Neural progenitor cell (in vitro differentiated cells): ENCODE measurements around the gene SRSF8. TPM values are rescaled to one million over a fixed set of nuclear protein-coding genes. Genes with fewer than 3 reads are reported as not detected.

Experiments used
- DNase-seq: peaks from one replicate; pipeline ENCODE4 v3.0.0-alpha.2; 2016; ENCODE audit warnings: low spot score
- H2AFZ ChIP-seq: fragments of 200-600 bp; sonication (generic); replicated peaks from 2 replicates; pipeline ENCODE4 v1.6.1; 2016; ENCODE audit warnings: antibody characterized with exemption
- H3F3A ChIP-seq: fragments of 200-600 bp; sonication (generic); 2 replicates; pipeline ENCODE4 v1.6.1; 2016; ENCODE audit warnings: antibody characterized with exemption, low read depth
- H3K27ac ChIP-seq: fragments of 200-600 bp; sonication (generic); 2 replicates; pipeline ENCODE4 v1.5.1; 2016; ENCODE audit warnings: mild to moderate bottlenecking
- H3K27me3 ChIP-seq: fragments of 200-600 bp; sonication (generic); 2 replicates; pipeline ENCODE4 v1.6.1; 2016; ENCODE audit warnings: mild to moderate bottlenecking, moderate library complexity
- H3K36me3 ChIP-seq: fragments of 200-600 bp; sonication (generic); 2 replicates; pipeline ENCODE4 v1.5.1; 2016
- H3K4me1 ChIP-seq: fragments of 200-600 bp; sonication (generic); 2 replicates; pipeline ENCODE4 v1.6.1; 2016; ENCODE audit warnings: mixed run types
- H3K4me2 ChIP-seq: fragments of 200-600 bp; sonication (generic); 2 replicates; pipeline ENCODE4 v1.6.1; 2016
- H3K4me3 ChIP-seq: fragments of 200-600 bp; sonication (generic); 2 replicates; pipeline ENCODE4 v1.5.1; 2016
- H3K79me2 ChIP-seq: fragments of 200-600 bp; sonication (generic); 2 replicates; pipeline ENCODE4 v1.6.1; 2016; ENCODE audit warnings: low read depth
- H3K9ac ChIP-seq: fragments of 200-600 bp; sonication (generic); 2 replicates; pipeline ENCODE4 v1.6.1; 2016
- H3K9me3 ChIP-seq: fragments of 200-600 bp; sonication (generic); 2 replicates; pipeline ENCODE4 v1.5.1; 2016; ENCODE audit warnings: low read depth
- H4K20me1 ChIP-seq: fragments of 200-600 bp; sonication (generic); 2 replicates; pipeline ENCODE4 v1.6.1; 2016; ENCODE audit warnings: low read depth
- H3K27ac Mint-ChIP-seq: 3 replicates; pipeline ENCODE4 v1.8.0; 2021; ENCODE audit warnings: mixed read lengths
- H3K27me3 Mint-ChIP-seq: 2 replicates; pipeline ENCODE4 v1.8.0; 2022; ENCODE audit warnings: low read depth, mild to moderate bottlenecking, inconsistent platforms, moderate library complexity, mixed read lengths; ENCODE audit not compliant: insufficient read depth
- H3K36me3 Mint-ChIP-seq: 3 replicates; pipeline ENCODE4 v1.8.0; 2021; ENCODE audit warnings: mixed read lengths
- H3K4me1 Mint-ChIP-seq: 3 replicates; pipeline ENCODE4 v1.8.0; 2021; ENCODE audit warnings: mixed read lengths
- H3K4me3 Mint-ChIP-seq: 3 replicates; pipeline ENCODE4 v1.8.0; 2021; ENCODE audit warnings: mild to moderate bottlenecking, moderate library complexity, mixed read lengths
- H3K9me3 Mint-ChIP-seq: 3 replicates; pipeline ENCODE4 v1.8.0; 2020; ENCODE audit warnings: mixed read lengths
- CTCF ChIP-seq: fragments of 200-600 bp; sonication (generic); IDR thresholded peaks from 2 replicates; pipeline ENCODE4 v1.5.1; 2017; ENCODE audit warnings: antibody characterized with exemption, mild to moderate bottlenecking
- EZH2 ChIP-seq: fragments of 200-600 bp; sonication (generic); IDR thresholded peaks from 2 replicates; pipeline ENCODE4 v1.6.1; 2017; ENCODE audit warnings: antibody characterized with exemption, mild to moderate bottlenecking, moderate library complexity
- EZH2phosphoT487 ChIP-seq: fragments of 200-600 bp; sonication (generic); IDR thresholded peaks from 2 replicates; pipeline ENCODE4 v1.6.1; 2017; ENCODE audit warnings: antibody characterized with exemption
- total RNA-seq: library from RNA; depleted of rRNA; stranded (reverse); fragments of >200 nt; gene quantifications from 2 replicates; pipeline ENCODE4 v1.2.3, GENCODE V29; 2015; ENCODE audit warnings: low replicate concordance

The SRSF8 gene
- total RNA-seq, 1 donor from 2014 or later = 17.6 TPM

- no peak overlapping the region for H3K4me3 ChIP-seq
- Mint-ChIP-seq H3K4me1 (peaks cover 10% of the 10 kb centered on the region), H3K27ac (no peak overlapping the region), H3K9me3 (no peaks in the 10 kb centered on the region), H3K27me3 (peaks cover 2% of the 10 kb centered on the region), H3K4me3 (no peak overlapping the region), H3K36me3 (no peaks in the 10 kb centered on the region)
- H3K4me2 ChIP-seq = no peak overlapping the region
- TF ChIP-seq EZH2 (no peak), CTCF (no peak), EZH2phosphoT487 (no peak)
- no peaks in the 10 kb centered on the region for H3K36me3 ChIP-seq
- no peaks in the 10 kb centered on the region for H4K20me1 ChIP-seq
- no peak overlapping the region for H2AFZ ChIP-seq
- no peak for DNase-seq
- H3K9me3 ChIP-seq = no peaks in the 10 kb centered on the region
- no peaks in the 10 kb centered on the region for H3K79me2 ChIP-seq
- H3K27ac ChIP-seq = no peak overlapping the region
- H3F3A ChIP-seq = no peaks in the 10 kb centered on the region
- no peak overlapping the region for H3K9ac ChIP-seq
- H3K4me1 ChIP-seq = peaks cover 7% of the 10 kb centered on the region
- H3K27me3 ChIP-seq = no peaks in the 10 kb centered on the region
These were observed 10.3 kb downstream of the SRSF8 start for GRCh38 chr11:95076981-95077380.

GRCh38 chr11:95078526-95078925, 11.8 kb downstream of the SRSF8 start:
- TF ChIP-seq EZH2phosphoT487 (no peak), CTCF (no peak), EZH2 (no peak)
- peaks cover 7% of the 10 kb centered on the region for H3K4me1 ChIP-seq
- H3K27ac Mint-ChIP-seq = no peak overlapping the region
- no peaks in the 10 kb centered on the region for H3K27me3 ChIP-seq
- no peaks in the 10 kb centered on the region for H4K20me1 ChIP-seq
- no peaks in the 10 kb centered on the region for H3K79me2 ChIP-seq
- H3K4me3 Mint-ChIP-seq = no peak overlapping the region
- no peaks in the 10 kb centered on the region for H3K36me3 Mint-ChIP-seq
- H3K9ac ChIP-seq = no peak overlapping the region
- peaks cover 2% of the 10 kb centered on the region for H3K27me3 Mint-ChIP-seq
- no peak overlapping the region for H3K27ac ChIP-seq
- no peaks in the 10 kb centered on the region for H3K9me3 ChIP-seq
- H3K4me2 ChIP-seq = no peak overlapping the region
- H3K4me1 Mint-ChIP-seq = peaks cover 10% of the 10 kb centered on the region
- H2AFZ ChIP-seq = no peak overlapping the region
- no peaks in the 10 kb centered on the region for H3F3A ChIP-seq
- no peak overlapping the region for H3K4me3 ChIP-seq
- H3K9me3 Mint-ChIP-seq = no peaks in the 10 kb centered on the region
- no peak for DNase-seq
- no peaks in the 10 kb centered on the region for H3K36me3 ChIP-seq

- H3K4me2 ChIP-seq = no peak overlapping the region
- Mint-ChIP-seq H3K4me1 (peaks cover 13% of the 10 kb centered on the region), H3K27ac (no peak overlapping the region), H3K36me3 (no peaks in the 10 kb centered on the region), H3K4me3 (no peak overlapping the region), H3K9me3 (no peaks in the 10 kb centered on the region), H3K27me3 (no peaks in the 10 kb centered on the region)
- H3K4me3 ChIP-seq = no peak overlapping the region
- no peaks in the 10 kb centered on the region for H3K79me2 ChIP-seq
- H2AFZ ChIP-seq = no peak overlapping the region
- H4K20me1 ChIP-seq = no peaks in the 10 kb centered on the region
- H3F3A ChIP-seq = no peaks in the 10 kb centered on the region
- DNase-seq = no peak
- H3K4me1 ChIP-seq = peaks cover 7% of the 10 kb centered on the region
- H3K27ac ChIP-seq = no peak overlapping the region
- no peaks in the 10 kb centered on the region for H3K36me3 ChIP-seq
- H3K27me3 ChIP-seq = no peaks in the 10 kb centered on the region
- no peaks in the 10 kb centered on the region for H3K9me3 ChIP-seq
- no peak overlapping the region for H3K9ac ChIP-seq
- TF ChIP-seq EZH2phosphoT487 = no peak
- no peak for TF ChIP-seq EZH2
- TF ChIP-seq CTCF = no peak
These were observed 14.3 kb downstream of the SRSF8 start for GRCh38 chr11:95081010-95081409.
